Stimulated activated CD4-positive, alpha-beta T cell treated with anti-CD3 and anti-CD28 coated beads, TNF-alpha, amount 100 ng/mL, for 24 hours (primary cell): ENCODE results near the gene AFF4.

Experiments used
- DNase-seq, 3 experiments: peaks; one replicate each; pipeline ENCODE4 v3.0.0-alpha.2; 2020; ENCODE audit warnings: low read depth in 3 of 3

Gene AFF4

DNA sequence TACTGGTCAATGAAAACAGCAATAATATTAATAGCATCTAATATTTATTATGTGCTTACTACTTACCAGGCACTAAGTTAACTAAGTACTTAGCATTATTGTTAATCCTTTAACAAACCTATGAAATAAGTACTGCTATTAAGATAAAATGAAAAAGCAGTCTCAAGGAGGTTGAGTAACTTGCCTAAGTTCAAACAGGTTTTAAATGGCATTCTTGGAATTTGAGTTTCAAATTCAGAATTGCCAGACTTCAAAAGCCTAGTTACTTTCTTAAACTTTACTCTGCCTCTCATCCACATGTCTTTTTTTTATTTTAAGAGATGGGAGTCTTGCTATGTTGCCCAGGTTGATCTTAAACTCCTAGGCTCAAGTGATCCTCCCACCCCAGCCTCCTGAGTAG, 73.9 kb downstream of the AFF4 start:
- no peak for DNase-seq

DNA sequence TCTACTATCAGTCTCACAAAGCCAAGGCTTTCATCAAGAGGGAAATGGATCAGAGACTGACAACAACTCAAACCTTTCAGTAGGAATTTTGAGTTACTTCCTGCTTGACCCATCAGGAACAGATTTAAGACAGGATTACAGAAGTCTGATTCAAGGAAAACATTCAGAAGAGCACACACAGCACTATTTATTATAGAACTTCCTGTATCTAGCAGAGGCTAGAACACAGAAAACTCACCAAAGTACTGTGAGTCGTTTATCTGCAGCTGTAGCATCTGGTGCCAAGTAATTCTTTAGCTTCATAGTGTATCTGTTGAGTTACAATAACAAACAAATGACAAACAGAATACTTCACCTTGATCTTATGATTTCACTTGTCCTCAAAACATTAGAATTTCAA, 76.2 kb downstream of the AFF4 start:
- DNase-seq, result no peak

- DNase-seq, result no peak
Measured at GRCh38 chr5:132886064-132886823, 77.2 kb downstream of the AFF4 start.

- DNase-seq, result no peak
Measured at GRCh38 chr5:132884548-132884947, 78.9 kb downstream of the AFF4 start.

DNA sequence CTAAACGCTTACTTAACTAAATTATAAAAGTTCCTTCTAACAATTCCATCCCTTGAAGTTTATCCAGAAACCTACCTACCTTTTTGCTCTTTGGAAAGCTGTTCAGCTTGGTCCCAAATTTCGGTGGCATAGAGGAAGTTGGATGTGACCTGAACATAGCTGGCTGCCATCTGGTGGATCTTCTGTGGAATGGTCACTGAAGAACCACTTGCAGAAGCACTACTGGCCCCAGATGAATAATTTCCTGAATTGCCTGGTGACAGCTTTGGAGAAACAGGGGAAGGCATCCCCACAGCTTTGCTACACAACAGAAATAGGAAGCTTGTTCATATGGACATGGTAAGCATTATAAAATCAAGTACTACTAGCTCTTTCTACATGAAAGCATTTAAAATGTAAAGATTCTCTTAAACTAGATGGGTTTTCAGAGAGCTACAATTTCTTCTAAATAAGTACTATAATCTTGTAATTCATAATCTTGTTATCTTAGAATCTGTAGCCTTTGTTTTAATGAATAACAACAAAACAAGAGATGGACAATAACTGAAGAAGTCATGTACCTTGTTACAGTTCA, 80.1 kb downstream of the AFF4 start:
- no peak for DNase-seq

DNA sequence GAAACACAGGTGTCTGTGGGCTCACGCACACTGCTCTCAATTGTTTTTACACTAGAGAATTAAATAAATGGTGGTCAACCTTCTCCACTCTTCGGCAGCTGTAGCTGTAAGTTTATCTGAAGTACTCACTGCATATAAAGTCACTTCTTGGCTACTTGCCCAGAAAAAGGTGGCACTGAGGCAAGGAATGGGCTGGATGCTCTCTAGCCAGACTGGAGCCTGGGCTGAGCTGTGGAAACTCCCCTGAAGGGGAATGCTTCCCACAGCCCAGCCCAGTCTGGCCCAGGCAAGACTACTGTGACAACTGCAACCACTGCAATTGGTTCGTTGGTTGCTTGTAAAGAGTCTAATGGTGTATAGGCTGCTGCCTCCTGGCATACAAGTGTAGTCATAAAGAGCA, 85.5 kb downstream of the AFF4 start:
- no peak for DNase-seq

DNA sequence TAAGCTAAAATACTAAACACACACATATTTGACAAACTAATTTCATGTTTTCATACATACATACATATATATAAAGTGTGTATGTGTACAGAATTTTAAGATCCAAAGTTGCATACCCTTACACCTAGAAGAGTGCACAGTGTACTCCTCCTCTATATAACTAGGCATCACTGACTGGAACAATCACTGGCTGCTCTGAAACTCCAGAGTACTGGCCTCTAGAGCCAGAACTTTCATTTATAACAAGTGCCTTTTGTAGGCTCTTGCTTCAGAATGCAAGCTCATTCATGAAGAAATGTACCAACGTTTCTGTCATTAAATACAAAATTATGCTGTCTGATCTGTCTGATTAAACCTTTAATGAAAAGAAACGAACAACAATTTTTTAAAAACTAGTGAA, 86.0 kb downstream of the AFF4 start:
- no peak for DNase-seq

DNA sequence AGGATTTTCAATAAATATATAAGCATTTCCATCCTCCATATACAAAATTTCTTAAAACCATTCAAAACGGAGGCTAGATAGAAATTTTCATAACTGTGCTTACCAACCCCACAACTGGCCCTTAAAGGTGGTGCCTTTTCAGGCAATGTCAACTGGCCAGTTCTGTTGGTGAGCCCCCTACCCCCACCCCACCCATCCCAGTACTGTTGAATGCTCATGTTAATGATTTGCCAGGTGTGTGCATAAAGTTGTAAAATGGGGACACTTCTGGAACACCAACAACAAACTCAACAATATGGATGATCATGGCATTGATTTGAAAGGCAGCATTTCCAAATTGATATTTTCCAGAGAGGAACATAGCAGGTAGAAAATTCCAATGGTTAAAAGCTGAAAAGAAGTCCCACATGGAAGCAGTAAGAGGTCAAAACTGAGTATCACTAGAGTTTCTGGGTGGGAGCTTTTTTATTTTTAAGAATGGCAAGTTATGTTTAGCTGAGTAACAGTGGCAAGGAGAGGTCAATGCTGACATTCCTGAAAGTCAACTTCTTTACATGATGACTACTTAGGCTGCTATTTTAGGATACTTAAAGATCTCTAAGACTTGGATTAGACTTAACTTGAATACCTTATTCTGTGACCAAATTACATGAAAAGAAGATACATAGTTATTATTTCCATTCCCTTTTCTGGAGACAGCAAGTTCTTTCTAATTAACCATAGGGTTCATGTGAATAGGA, 87.2 kb downstream of the AFF4 start:
- no peak for DNase-seq

GRCh38 chr5:132873930-132874271, 89.5 kb downstream of the AFF4 start:
- DNase-seq, result no peak

DNA sequence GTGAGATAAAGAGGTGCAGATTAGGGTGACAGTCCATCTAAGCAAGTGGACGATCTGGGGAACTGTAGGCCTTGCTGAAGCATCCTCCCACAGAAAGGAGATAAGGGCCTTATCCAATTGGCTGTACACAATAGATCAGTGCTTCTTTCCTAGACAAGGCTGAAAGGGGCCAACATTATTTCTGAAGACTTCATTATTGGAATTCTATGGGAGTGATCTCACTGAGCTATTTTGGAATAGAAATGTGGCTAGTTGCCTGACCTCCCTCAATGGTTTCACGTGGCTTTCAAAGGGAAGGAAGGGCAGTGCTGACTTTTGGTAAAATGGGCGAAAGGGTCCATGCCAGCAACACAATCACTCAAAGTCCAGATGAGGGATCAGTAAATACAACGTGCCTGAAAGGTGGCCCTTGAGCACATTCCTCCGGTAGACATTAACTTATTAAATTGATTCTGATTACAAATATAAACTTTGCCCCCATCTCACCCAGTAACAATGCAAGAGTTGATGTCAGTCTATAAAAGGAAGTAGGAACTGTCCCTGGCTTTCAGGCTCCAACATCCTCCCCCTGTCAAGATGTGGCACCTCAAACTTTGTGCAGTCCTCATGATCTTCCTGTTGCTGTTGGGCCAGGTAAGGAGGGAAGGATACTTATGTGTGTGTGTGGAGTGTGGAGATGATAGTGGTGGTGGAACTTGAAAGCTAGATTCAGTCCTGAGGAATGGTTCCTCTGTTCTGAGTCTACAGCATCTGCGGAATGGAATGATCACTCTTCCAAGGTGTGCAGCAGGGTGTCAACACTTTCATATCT, 90.1 kb downstream of the AFF4 start, which contains the start of gene LEAP2:
Gene LEAP2, plus strand, starts transcription at position 550 of the 811 bp plus-strand sequence. Its CDS starts 27 bp downstream, at position 577.
- DNase-seq, result no peak

GRCh38 chr5:132872788-132873118, 90.7 kb downstream of the AFF4 start:
- DNase-seq, result no peak

DNA sequence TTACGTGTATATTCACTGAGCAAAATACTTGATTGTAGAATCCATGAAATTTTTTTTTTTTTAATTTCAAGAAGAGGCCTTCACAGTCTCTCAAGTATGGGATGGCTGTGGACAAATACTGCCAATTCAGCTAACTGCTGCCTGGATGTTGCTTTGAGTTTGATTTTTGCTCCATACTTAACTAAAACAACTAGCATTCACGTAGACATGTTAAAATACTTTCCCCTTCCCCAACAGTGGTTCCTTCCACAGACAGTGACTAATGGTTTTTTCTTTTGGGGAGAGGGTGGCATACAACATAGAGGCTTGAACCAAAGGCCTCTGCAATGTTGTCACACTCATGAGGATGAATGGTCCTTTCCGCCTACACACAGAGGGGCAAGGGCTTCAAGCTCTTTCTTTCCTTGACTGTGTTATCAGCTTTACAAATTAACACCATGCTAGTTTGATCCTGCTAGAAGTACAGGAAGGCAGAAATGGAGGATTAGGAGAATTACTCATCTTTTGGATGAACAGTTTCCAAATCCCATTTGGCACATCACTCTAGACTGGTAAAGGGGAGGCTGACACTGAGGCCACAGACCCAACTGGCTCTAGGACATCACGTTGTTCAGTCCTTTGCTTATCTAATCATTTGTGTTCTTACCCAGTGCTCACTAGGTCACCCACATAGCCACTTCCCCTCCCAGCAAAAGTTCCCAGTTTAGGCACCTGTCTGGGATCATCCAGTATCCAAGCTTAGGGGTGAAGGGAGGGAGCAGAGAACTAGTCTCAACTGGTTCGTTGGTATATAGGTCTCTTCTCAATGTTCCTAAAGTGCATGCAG, 91.8 kb downstream of the AFF4 start:
- no peak for DNase-seq

DNA sequence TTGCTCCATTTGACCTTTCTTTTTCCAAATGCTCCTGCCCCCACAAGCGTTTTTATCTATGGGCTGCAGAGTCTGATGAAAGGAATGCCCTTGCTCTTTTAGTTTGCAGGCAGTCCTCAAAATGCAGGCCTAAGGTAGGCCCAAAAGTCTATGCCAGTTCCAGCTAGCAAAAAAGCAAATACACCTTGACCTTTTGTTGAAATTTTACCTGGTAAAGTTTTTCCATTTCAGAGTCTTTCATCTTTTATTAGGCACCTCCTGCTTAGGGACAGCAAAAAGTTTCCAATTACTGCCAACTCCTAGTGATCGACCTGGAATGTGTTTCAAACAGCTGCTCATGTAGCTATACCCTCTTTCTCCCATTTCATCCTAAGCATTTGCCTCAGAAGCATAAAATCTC, 92.6 kb downstream of the AFF4 start:
- no peak for DNase-seq

DNA sequence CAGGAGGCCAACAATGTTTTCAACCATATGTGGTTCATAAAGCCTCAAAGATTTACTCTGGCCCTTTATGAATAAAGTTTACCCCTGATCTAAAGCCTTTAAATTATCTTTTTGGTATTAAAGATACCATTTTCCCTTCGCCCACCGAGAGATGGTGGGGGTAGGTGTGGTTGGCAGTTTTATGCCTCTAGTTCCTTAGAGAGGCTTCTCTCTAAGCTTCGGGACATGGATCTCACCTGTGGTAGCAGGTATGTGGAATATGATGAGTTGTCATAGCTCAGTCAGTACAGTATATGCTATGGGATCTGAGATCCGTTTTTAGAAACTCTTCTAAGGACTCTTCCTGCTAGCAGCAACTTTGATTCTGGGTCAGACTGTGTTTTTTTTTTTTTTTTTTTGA, 94.7 kb downstream of the AFF4 start:
- DNase-seq, result no peak

GRCh38 chr5:132867046-132867451, 96.4 kb downstream of the AFF4 start:
- no peak for DNase-seq

- DNase-seq, result peak; percentile 82 to 90 (median 89)
Measured at GRCh38 chr5:132866342-132867045, 96.9 kb downstream of the AFF4 start, which contains the start of the genes GDF9 and UQCRQ. TSS of gene GDF9 (minus strand) at chr5:132866469. CDS start at chr5:132864533, 1,936 bp downstream. TSS of gene UQCRQ (plus strand) at chr5:132866642. CDS start at chr5:132866882, 240 bp downstream.

GRCh38 chr5:132865668-132866341, 97.6 kb downstream of the AFF4 start:
- no peak for DNase-seq

DNA sequence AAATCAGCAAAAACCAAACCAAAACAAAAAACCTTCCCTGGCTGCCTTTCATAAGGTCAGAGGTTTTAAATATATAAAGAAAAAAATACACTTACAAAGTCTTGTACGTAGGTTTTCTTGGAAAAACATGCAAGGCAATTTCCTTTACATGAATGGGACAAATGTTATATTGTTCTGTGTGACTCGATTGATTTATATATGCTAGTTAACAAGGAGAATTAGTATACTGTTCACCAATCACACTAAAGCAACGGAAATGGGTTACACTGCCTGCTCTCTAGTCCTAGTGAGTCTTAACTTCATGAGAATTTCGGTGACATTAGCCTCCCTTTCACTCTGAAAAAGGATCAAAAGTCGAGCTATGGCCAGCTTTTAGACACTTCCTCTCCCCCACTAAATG, 102.7 kb downstream of the AFF4 start:
- no peak for DNase-seq

- DNase-seq, result no peak
Measured at GRCh38 chr5:132859889-132860437, 103.5 kb downstream of the AFF4 start.

DNA sequence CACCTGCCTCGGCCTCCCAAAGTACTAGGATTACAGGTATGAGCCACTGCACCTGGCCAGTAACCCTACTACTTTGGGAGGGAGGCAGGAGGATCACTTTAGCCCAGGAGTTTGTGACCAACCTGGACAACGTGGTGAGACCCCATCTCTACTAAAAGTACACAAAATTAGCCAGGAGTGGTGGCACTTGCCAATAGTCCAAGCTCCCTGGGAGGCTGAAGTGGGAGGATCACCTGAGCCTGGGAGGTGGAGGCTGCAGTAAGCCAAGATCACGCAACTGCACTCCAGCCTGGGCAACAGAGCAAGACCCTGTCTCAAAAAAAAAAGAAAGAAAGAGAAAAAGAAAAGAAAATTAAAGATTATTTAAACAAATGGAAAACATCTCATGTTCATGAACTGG, 107.4 kb downstream of the AFF4 start:
- no peak for DNase-seq
